ENCODE data around the gene PREP. TPM values are rescaled to one million over a fixed set of nuclear protein-coding genes. Genes with fewer than 3 reads are reported as not detected.

Gene PREP
- total RNA-seq, 1 donor from 2014 or later = 25.2 TPM

GRCh38 chr6:105319331-105319730, 83.6 kb downstream of the PREP start:
- no peaks in the 10 kb centered on the region for H3K9me3 ChIP-seq (replicated peaks)
- H3K4me3 ChIP-seq = no peak overlapping the region
- peaks cover 27% of the 10 kb centered on the region for H3K36me3 ChIP-seq
- no peak overlapping the region for H3K27ac ChIP-seq (replicated peaks)
- H3K27me3 ChIP-seq (ENCODE audit: low read depth) = no peaks in the 10 kb centered on the region
- intact Hi-C loops (cut with micrococcal nuclease) = no loop called here
- no peak for TF ChIP-seq CTCF (IDR thresholded peaks at IDR 0.05; ENCODE audit: borderline replicate concordance)
- no peak for DNase-seq
- H3K4me1 ChIP-seq = peaks cover 15% of the 10 kb centered on the region

GRCh38 chr6:105318660-105319059, 84.2 kb downstream of the PREP start:
- Histone ChIP-seq H3K36me3 (peaks cover 20% of the 10 kb centered on the region), H3K27me3 (ENCODE audit: low read depth) (no peaks in the 10 kb centered on the region), H3K4me1 (peaks cover 15% of the 10 kb centered on the region), H3K27ac (replicated peaks) (no peak overlapping the region), H3K4me3 (no peak overlapping the region), H3K9me3 (replicated peaks) (no peaks in the 10 kb centered on the region)
- DNase-seq = no peak
- intact Hi-C loops (cut with micrococcal nuclease) = no loop called here
- TF ChIP-seq CTCF (IDR thresholded peaks at IDR 0.05; ENCODE audit: borderline replicate concordance) = no peak

- DNase-seq = no peak
- Histone ChIP-seq H3K9me3 (replicated peaks) (no peaks in the 10 kb centered on the region), H3K36me3 (peaks cover 12% of the 10 kb centered on the region), H3K4me1 (peaks cover 15% of the 10 kb centered on the region), H3K27me3 (ENCODE audit: low read depth) (no peaks in the 10 kb centered on the region), H3K27ac (replicated peaks) (no peak overlapping the region), H3K4me3 (no peak overlapping the region)
- peak; percentile 43 for TF ChIP-seq CTCF (IDR thresholded peaks at IDR 0.05; ENCODE audit: borderline replicate concordance)
- intact Hi-C loops (cut with micrococcal nuclease) = no loop called here
Measured at GRCh38 chr6:105317607-105318533, 85.0 kb downstream of the PREP start.

DNA sequence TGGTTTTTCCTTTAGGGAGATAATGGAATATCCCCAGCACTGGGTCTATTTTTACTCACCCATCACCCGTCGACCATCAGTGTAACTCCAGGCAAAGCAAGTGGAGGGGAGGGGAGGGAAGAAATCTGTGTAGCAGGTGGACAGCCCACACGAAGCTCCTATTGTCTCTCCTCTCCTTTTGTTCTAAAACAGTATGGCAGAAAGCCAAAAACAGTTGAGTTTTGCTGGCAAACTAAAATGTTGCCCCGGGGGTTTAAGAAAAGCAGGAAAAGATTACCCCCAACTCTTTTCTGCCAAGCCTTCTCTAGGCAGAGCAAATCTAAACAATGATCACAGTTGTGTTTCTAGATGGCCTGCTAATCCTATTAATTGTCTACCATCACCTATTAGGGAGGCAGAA, 89.7 kb downstream of the PREP start:
- DNase-seq = no peak
- no peak overlapping the region for H3K27ac ChIP-seq (replicated peaks)
- H3K36me3 ChIP-seq = no peaks in the 10 kb centered on the region
- H3K4me1 ChIP-seq = peaks cover 9% of the 10 kb centered on the region
- H3K4me3 ChIP-seq = no peak overlapping the region
- intact Hi-C loops (cut with micrococcal nuclease) = no loop called here
- H3K9me3 ChIP-seq (replicated peaks) = no peaks in the 10 kb centered on the region
- no peaks in the 10 kb centered on the region for H3K27me3 ChIP-seq (ENCODE audit: low read depth)
- no peak for TF ChIP-seq CTCF (IDR thresholded peaks at IDR 0.05; ENCODE audit: borderline replicate concordance)

DNA sequence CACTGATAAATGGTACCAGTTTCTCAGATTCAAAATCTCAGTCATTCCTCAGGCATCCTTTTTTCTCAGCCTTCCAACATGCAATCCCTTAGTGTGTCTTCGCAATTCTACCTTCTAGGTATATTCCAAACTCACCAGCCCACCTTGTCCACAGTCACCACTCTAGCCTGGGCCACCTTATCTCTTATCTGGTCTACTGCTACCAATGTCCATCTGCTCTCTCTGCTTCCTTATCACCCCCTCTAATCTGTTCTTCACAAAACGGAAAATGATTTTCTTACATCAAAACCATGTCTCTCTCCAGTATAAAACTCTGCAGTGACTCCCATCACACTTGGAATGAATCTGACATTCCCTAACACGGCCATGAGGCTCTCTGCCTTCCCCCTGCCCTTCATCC, 91.9 kb downstream of the PREP start:
- TF ChIP-seq CTCF (IDR thresholded peaks at IDR 0.05; ENCODE audit: borderline replicate concordance) = no peak
- no peaks in the 10 kb centered on the region for H3K9me3 ChIP-seq (replicated peaks)
- H3K4me1 ChIP-seq = peaks cover 9% of the 10 kb centered on the region
- H3K36me3 ChIP-seq = no peaks in the 10 kb centered on the region
- intact Hi-C loops (cut with micrococcal nuclease) = no loop called here
- no peak overlapping the region for H3K27ac ChIP-seq (replicated peaks)
- no peak overlapping the region for H3K4me3 ChIP-seq
- H3K27me3 ChIP-seq (ENCODE audit: low read depth) = no peaks in the 10 kb centered on the region
- no peak for DNase-seq
